NCI-H526 (cell line): ENCODE results near the gene FSTL3.
"Not testable (repeated sequence)": the region's sequence is repeated elsewhere in the genome, so short reads cannot be mapped to it uniquely, and the experiment has no call there.

Experiments used
- DNase-seq, 2 experiments: peaks; one replicate each; lab custom pipeline; 2025; lab: John Stamatoyannopoulos, UW

The FSTL3 gene

GRCh38 chr19:682678-683320 is 6.6 kb downstream of the FSTL3 start:
- no peak for DNase-seq

GRCh38 chr19:685454-685931 is 9.3 kb downstream of the FSTL3 start:
- no peak for DNase-seq

GRCh38 chr19:686589-687297 is 10.6 kb downstream of the FSTL3 start:
- no peak for DNase-seq

- DNase-seq: no peak
Observed at GRCh38 chr19:687569-688166, 11.5 kb downstream of the FSTL3 start.

GRCh38 chr19:688214-688613 is 12.0 kb downstream of the FSTL3 start:
- DNase-seq: no peak

GRCh38 chr19:688992-689391 is 12.8 kb downstream of the FSTL3 start:
- no peak for DNase-seq

- DNase-seq: no peak
Observed at GRCh38 chr19:690203-690602, 14.0 kb downstream of the FSTL3 start.

- no peak for DNase-seq
Observed at GRCh38 chr19:694481-695351, 18.5 kb downstream of the FSTL3 start.

GRCh38 chr19:695352-695949 is 19.3 kb downstream of the FSTL3 start, which contains the start of gene PRSS57:
PRSS57 (minus strand) TSS chr19:695452; CDS start chr19:695430, 22 bp downstream.
- no peak for DNase-seq

GRCh38 chr19:698529-698928 is 22.3 kb downstream of the FSTL3 start:
- not testable (repeated sequence) for DNase-seq

- not testable (repeated sequence) for DNase-seq
Observed at GRCh38 chr19:699885-700284, 23.7 kb downstream of the FSTL3 start.

GRCh38 chr19:702847-703246 is 26.7 kb downstream of the FSTL3 start:
- not testable (repeated sequence) for DNase-seq

GRCh38 chr19:703329-703650 is 27.1 kb downstream of the FSTL3 start:
- DNase-seq: no peak

GRCh38 chr19:703651-704446 is 27.7 kb downstream of the FSTL3 start:
- peak; percentile 16 to 75 for DNase-seq

GRCh38 chr19:704447-704741 is 28.2 kb downstream of the FSTL3 start:
- no peak for DNase-seq

- DNase-seq: peak in 1 of 2 experiments; percentile 31
Observed at GRCh38 chr19:708154-709143, 32.3 kb downstream of the FSTL3 start, which contains the start of gene PALM. PALM (plus strand) TSS chr19:708935; CDS start chr19:709147, 212 bp downstream.

- no peak for DNase-seq
Observed at GRCh38 chr19:709196-709964, 33.2 kb downstream of the FSTL3 start.

- no peak for DNase-seq
Observed at GRCh38 chr19:709965-710571, 33.9 kb downstream of the FSTL3 start.

GRCh38 chr19:710767-711166 is 34.6 kb downstream of the FSTL3 start:
- no peak for DNase-seq
